Spleen (tissue), 11 donors: Measurements from ENCODE around the gene APP. TPM values are rescaled to one million over a fixed set of nuclear protein-coding genes. Genes with fewer than 3 reads are reported as not detected.

Experiments used
- DNase-seq: peaks from one replicate; pipeline ENCODE4 v3.0.0-alpha.2; 2020
- H3K27ac ChIP-seq, 8 donors: fragments of 200-600 bp; sonication (generic) in 7 of 8; 1 replicate in 4 of 8; 2 replicates in 4 of 8; pipeline versions ENCODE4 v1.5.0 to v1.8.0; 2016 to 2021; ENCODE audit warnings: inconsistent platforms in 4 of 8, mild to moderate bottlenecking in 4 of 8, moderate library complexity in 1 of 8
- H3K27me3 ChIP-seq, 7 donors: fragments of 200-600 bp; sonication (generic) in 6 of 7; replicated peaks in 1 of 7; 1 replicate in 4 of 7; 2 replicates in 3 of 7; pipeline versions ENCODE4 v1.5.0 to v1.8.0; 2016 to 2021; ENCODE audit warnings: inconsistent platforms in 3 of 7, mild to moderate bottlenecking in 1 of 7
- H3K36me3 ChIP-seq, 6 donors: fragments of 200-600 bp; sonication (generic) in 5 of 6; 1 replicate in 4 of 6; 2 replicates in 2 of 6; pipeline versions ENCODE4 v1.5.0 to v1.8.0; 2016 to 2021; ENCODE audit warnings: inconsistent platforms in 2 of 6
- H3K4me1 ChIP-seq, 6 donors: fragments of 200-600 bp; sonication (generic) in 5 of 6; 1 replicate in 3 of 6; 2 replicates in 3 of 6; pipeline versions ENCODE4 v1.5.0 to v1.8.0; 2016 to 2021; ENCODE audit warnings: inconsistent platforms in 3 of 6
- H3K4me3 ChIP-seq, 8 donors: fragments of 200-600 bp; sonication (generic) in 7 of 8; 1 replicate in 4 of 8; 2 replicates in 4 of 8; pipeline versions ENCODE4 v1.5.0 to v1.8.0; 2016 to 2021; ENCODE audit warnings: inconsistent platforms in 4 of 8, mild to moderate bottlenecking in 4 of 8, moderate library complexity in 2 of 8
- H3K9me3 ChIP-seq, 8 donors: fragments of 200-600 bp; sonication (generic) in 7 of 8; 1 replicate in 4 of 8; 2 replicates in 4 of 8; pipeline versions ENCODE4 v1.5.0 to v1.8.0; 2016 to 2021; ENCODE audit warnings: inconsistent platforms in 4 of 8
- POLR2A ChIP-seq, 3 donors: fragments of 450-650 bp; IDR thresholded peaks; one replicate each; pipeline ENCODE4 v1.5.1; 2017; ENCODE audit warnings: antibody characterized with exemption in 3 of 3, mild to moderate bottlenecking in 1 of 3
- POLR2AphosphoS5 ChIP-seq, 3 donors: sonication (generic); formaldehyde crosslinking; IDR thresholded peaks; one replicate each; pipeline ENCODE4 v1.5.1; 2017; ENCODE audit warnings: antibody characterized with exemption in 3 of 3
- WGBS, 5 donors: extraction: QIAGEN DNeasy Blood & Tissue Kit in 3 of 5; methylation state at CpG; one replicate each; pipeline versions ENCODE4 v1.1.5 to v1.1.7; 2013 to 2018; 5-methylcytosine and 5-hydroxymethylcytosine counted together
- intact Hi-C: fragments of 100-400 bp; cut with DNase I; formaldehyde crosslinking; loops from one replicate; pipeline ENCODE4 v1.15.0; 2023; ENCODE audit warnings: low total_unique reads
- polyA plus RNA-seq, 3 donors: library from polyadenylated mRNA; stranded (reverse); fragments of 200-250 nt; gene quantifications; one replicate each; pipeline ENCODE4 v1.2.1, GENCODE V29; 2013
- total RNA-seq, 7 donors: library from RNA; depleted of rRNA in 3 of 7; stranded (reverse); fragments of >200 nt in 3 of 7; fragmentation: NEBNext Ultra II Directional in 4 of 7; extraction: Animal tissue kit (Norgen Biotek cat#: 25700) in 4 of 7; gene quantifications; one replicate each; pipeline versions ENCODE4 v1.1.0 to v1.2.1, GENCODE V29; 2016 to 2021
- TF ChIP-seq, protein P1 (sequence below), 11 experiments: fragments of 200-600 bp in 7 of 11; fragments of 450-650 bp in 4 of 11; sonication (generic) in 4 of 11; IDR thresholded peaks in 8 of 11; conservative IDR thresholded peaks in 3 of 11; 1 replicate in 7 of 11; 2 replicates in 4 of 11; pipeline versions ENCODE4 v1.4.0 to v1.8.0; 2016 to 2021; ENCODE audit warnings: antibody characterized with exemption in 11 of 11, inconsistent platforms in 4 of 11, mild to moderate bottlenecking in 1 of 11
- donor health status: healthy with polysubstance abuse.
- donor health status: DM: no; HTN: no; CAD: no; lungs with moderate emphysema.
- donor health status: DM: no; HTN: no; CAD: no.
- donor health status: Bipolar disorder and iron deficiency.
- donor health status: healthy.
- donor health status: DM: no; HTN: no; CAD: no.
- donor health status: DM: yes; HTN: yes; CAD: no.

APP gene
- total and polyA plus RNA-seq, 10 donors: 25.3 to 398 (median 282) TPM

DNA sequence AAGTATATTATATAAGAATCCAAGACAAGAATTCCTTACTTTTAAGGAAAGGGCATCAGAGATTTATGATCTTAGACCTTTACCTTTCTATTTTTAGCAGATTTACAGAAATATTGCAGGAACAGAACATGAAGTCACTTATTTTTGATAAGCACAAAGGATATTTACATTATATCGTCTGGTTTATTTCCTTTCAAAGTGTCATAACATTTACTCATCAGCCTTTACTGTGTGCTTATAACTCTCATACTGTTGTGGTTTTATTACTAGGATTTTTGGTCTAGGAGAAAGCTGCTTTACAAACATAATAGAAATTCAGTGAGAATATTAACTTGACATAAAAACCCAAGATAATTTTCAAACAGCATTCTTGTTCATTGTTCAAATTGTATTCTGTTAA lies 47.6 kb downstream of the APP start:
- Histone ChIP-seq H3K9me3 (no peaks in the 10 kb centered on the region), H3K4me1 (peaks cover 0 to 68% (median 22%) of the 10 kb centered on the region in 6 donors), H3K4me3 (no peak overlapping the region), H3K27me3 (no peaks in the 10 kb centered on the region), H3K27ac (no peak overlapping the region), H3K36me3 (no peaks in the 10 kb centered on the region)
- TF ChIP-seq POLR2AphosphoS5 (IDR thresholded peaks at IDR 0.05) (no peak), POLR2A (IDR thresholded peaks at IDR 0.05) (no peak)
- TF ChIP-seq, protein P1, sequence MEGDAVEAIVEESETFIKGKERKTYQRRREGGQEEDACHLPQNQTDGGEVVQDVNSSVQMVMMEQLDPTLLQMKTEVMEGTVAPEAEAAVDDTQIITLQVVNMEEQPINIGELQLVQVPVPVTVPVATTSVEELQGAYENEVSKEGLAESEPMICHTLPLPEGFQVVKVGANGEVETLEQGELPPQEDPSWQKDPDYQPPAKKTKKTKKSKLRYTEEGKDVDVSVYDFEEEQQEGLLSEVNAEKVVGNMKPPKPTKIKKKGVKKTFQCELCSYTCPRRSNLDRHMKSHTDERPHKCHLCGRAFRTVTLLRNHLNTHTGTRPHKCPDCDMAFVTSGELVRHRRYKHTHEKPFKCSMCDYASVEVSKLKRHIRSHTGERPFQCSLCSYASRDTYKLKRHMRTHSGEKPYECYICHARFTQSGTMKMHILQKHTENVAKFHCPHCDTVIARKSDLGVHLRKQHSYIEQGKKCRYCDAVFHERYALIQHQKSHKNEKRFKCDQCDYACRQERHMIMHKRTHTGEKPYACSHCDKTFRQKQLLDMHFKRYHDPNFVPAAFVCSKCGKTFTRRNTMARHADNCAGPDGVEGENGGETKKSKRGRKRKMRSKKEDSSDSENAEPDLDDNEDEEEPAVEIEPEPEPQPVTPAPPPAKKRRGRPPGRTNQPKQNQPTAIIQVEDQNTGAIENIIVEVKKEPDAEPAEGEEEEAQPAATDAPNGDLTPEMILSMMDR (IDR thresholded peaks at IDR 0.05 in 8 of 11, conservative IDR thresholded peaks at IDR 0.05 in 3 of 11): no peak
- 64 to 82% (median 73%) methylated on average over 1 of the region's 1 CpG for WGBS, 5 donors
- intact Hi-C loops: no loop called here
- no peak for DNase-seq

DNA sequence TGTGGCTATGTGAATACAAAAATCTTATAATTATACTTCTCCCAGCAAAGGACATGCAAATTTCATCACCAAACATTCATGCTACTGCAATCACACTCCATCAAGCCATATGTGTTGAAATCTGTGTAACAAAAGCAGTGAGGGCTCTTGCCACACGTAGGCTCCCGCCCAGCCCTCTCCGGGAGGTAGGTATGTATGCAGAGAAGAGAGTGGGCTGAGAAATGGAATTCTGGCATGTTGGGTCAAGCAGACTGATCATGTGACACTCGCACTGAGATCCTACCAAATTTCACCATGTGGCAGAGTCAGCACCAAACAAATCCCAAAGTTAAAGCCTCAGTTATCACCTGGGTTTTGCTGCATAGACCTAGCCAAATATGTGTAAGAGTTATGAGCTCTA lies 49.7 kb downstream of the APP start:
- H3K4me1 ChIP-seq: peaks cover 0 to 80% (median 25%) of the 10 kb centered on the region in 6 donors
- H3K4me3 ChIP-seq: no peak overlapping the region

GRCh38 chr21:26119906-26120305 lies 50.7 kb downstream of the APP start:
- 78 to 92% (median 82%) methylated on average over 1 of the region's 1 CpG for WGBS, 5 donors
- intact Hi-C loops: no loop called here
- H3K36me3 ChIP-seq: no peaks in the 10 kb centered on the region
- no peak for DNase-seq
- H3K9me3 ChIP-seq: no peaks in the 10 kb centered on the region
- no peak overlapping the region for H3K27ac ChIP-seq
- H3K4me1 ChIP-seq: peaks cover 4 to 77% (median 26%) of the 10 kb centered on the region in 6 donors
- no peak overlapping the region for H3K4me3 ChIP-seq
- TF ChIP-seq POLR2AphosphoS5 (IDR thresholded peaks at IDR 0.05): no peak
- TF ChIP-seq, protein P1 (IDR thresholded peaks at IDR 0.05 in 8 of 11, conservative IDR thresholded peaks at IDR 0.05 in 3 of 11): no peak
- TF ChIP-seq POLR2A (IDR thresholded peaks at IDR 0.05): no peak
- H3K27me3 ChIP-seq: no peaks in the 10 kb centered on the region

More for the DNA sequence above, 49.7 kb downstream of the APP start:
- Histone ChIP-seq H3K36me3 (no peaks in the 10 kb centered on the region), H3K27ac (no peak overlapping the region), H3K9me3 (no peaks in the 10 kb centered on the region), H3K27me3 (no peaks in the 10 kb centered on the region)
- intact Hi-C loops: no loop called here
- TF ChIP-seq, protein P1 (IDR thresholded peaks at IDR 0.05 in 8 of 11, conservative IDR thresholded peaks at IDR 0.05 in 3 of 11): no peak
- TF ChIP-seq POLR2A (IDR thresholded peaks at IDR 0.05): no peak
- no peak for TF ChIP-seq POLR2AphosphoS5 (IDR thresholded peaks at IDR 0.05)
- WGBS, 5 donors: 67 to 92% (median 76%) methylated on average over 4 of the region's 4 CpGs
- DNase-seq: no peak

DNA sequence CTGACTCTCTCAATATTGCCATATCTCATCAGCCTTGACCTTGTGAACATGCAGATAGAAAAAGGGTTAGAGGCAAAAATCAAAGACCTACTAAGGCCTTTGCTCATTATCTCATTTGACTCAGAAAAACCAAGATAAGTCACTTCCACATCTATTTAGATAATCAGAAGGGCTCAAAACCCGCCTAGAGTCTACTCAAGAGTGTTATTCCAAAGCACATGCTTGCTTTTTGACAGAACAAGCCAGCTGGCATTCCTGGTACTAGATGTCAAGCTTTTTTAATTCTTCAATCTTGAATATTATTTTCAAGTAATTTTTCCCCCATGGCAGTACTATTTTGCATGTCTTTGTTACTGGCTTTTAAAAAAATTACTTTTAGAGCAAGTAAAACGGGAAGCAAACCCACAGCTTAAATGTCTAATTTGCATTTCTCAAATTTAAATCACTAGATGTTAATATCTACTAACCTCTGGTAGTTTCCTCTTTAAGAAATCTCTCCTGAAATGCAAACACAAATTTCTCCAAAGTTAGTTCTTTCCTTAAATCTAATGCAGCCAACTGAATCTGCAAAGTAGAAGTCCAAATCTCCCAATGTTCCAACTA lies 51.5 kb downstream of the APP start:
- 41 to 66% (median 51%) methylated on average over 2 of the region's 2 CpGs for WGBS, 5 donors
- intact Hi-C loops: no loop called here
- no peaks in the 10 kb centered on the region for H3K9me3 ChIP-seq
- H3K27me3 ChIP-seq: no peaks in the 10 kb centered on the region
- TF ChIP-seq POLR2A (IDR thresholded peaks at IDR 0.05): no peak
- H3K4me3 ChIP-seq: no peak overlapping the region
- DNase-seq: no peak
- H3K27ac ChIP-seq: no peak overlapping the region
- peaks cover 4 to 70% (median 21%) of the 10 kb centered on the region in 6 donors for H3K4me1 ChIP-seq
- H3K36me3 ChIP-seq: no peaks in the 10 kb centered on the region
